GM13977 (cell line): ENCODE results near the gene SKOR1.

Source experiments
- DNase-seq: peaks from one replicate; pipeline ENCODE4 v3.0.0; 2012; ENCODE audit warnings: low spot score
- in situ Hi-C: fragments of 300-500 bp; cut with MboI; formaldehyde crosslinking; loops from one replicate; pipeline ENCODE4 v1.12.0; 2022; ENCODE audit warnings: low sequenced_read_pairs, low pct_unique_long_range_greater_than_20kb, mixed read lengths, inconsistent platforms; ENCODE audit not compliant: unreplicated experiment
- TF ChIP-seq, protein P1 (sequence below): IDR thresholded peaks from 2 replicates; pipeline ENCODE4 v1.5.1; 2012; ENCODE audit warnings: mild to moderate bottlenecking, control low read depth; ENCODE audit not compliant: insufficient read depth; ENCODE audit errors: extremely low read depth, missing control alignments

SKOR1 gene

DNA sequence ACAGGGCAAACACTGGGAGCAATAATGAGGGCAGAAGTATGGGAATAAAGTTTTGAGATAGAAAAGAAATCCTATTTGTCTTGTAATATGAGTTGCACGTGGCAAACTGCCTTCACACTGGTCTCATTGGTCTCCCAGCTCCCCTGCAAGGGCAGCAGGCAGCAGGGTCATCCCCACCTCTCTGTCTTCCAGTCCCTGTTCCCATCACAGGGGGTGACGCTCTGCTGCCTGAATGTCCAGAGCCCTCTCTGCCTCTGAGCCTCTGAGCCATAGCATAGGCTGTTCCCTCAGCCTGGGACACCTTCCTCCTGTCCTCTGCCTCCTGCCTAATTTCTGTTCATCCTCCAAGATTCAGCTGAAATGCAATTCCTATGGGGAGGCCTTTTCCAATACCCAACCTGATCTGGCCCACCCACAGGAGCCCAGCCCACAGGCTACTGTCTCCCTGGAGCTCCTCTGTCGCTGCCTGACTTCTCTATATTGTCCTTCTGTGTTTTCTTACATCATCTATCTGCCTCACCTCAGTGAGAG lies 12.1 kb upstream of the SKOR1 start:
- in situ Hi-C loops = no loop called here
- DNase-seq = no peak
- TF ChIP-seq, protein P1, sequence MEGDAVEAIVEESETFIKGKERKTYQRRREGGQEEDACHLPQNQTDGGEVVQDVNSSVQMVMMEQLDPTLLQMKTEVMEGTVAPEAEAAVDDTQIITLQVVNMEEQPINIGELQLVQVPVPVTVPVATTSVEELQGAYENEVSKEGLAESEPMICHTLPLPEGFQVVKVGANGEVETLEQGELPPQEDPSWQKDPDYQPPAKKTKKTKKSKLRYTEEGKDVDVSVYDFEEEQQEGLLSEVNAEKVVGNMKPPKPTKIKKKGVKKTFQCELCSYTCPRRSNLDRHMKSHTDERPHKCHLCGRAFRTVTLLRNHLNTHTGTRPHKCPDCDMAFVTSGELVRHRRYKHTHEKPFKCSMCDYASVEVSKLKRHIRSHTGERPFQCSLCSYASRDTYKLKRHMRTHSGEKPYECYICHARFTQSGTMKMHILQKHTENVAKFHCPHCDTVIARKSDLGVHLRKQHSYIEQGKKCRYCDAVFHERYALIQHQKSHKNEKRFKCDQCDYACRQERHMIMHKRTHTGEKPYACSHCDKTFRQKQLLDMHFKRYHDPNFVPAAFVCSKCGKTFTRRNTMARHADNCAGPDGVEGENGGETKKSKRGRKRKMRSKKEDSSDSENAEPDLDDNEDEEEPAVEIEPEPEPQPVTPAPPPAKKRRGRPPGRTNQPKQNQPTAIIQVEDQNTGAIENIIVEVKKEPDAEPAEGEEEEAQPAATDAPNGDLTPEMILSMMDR = no peak

DNA sequence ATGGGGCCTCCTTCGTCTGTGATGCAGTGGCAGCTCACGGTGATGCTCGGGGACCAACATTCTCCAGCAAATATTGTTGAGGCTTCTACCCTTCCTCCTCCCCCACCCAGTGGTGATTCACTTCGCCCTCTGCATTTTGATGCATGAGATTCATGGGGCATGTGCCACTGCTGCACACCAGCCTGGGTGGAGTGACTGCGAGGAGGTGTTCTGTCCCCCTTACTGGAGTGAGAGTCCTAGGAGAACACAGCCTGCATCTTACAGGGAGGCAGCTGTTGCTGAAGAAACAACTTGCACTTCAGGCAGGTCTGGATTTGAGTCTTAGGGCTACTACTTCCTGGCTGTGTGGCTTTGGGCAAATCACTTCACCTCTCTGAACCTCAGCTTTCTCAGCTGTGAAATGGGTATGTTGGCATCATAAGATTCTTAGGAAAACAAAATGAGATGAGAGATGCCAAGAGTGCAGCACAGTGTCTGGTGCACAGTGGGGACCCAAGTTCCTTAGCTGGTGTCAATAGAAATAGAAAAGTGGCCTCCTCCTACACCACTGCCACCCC lies 10.2 kb upstream of the SKOR1 start:
- in situ Hi-C loops = no loop called here
- no peak for DNase-seq
- TF ChIP-seq, protein P1 = no peak

DNA sequence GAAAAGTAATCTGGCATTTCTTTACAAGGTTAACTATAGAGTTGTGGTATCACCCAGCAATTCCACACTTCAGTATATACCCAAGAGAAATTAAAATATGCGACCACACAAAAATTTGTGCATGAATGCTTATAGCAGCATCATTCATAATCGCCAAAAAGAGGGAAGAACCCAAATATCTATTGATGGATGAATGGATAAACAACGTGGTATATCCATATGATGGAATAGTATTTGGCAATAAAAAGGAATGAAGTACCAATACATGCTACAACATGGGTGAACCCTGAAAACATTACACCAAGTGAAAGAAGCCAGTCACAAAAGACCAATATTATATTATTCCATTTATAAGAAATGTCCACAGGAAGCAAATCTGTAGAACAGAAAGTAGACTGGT lies 8.6 kb upstream of the SKOR1 start:
- in situ Hi-C loops = no loop called here
- TF ChIP-seq, protein P1 = no peak

DNA sequence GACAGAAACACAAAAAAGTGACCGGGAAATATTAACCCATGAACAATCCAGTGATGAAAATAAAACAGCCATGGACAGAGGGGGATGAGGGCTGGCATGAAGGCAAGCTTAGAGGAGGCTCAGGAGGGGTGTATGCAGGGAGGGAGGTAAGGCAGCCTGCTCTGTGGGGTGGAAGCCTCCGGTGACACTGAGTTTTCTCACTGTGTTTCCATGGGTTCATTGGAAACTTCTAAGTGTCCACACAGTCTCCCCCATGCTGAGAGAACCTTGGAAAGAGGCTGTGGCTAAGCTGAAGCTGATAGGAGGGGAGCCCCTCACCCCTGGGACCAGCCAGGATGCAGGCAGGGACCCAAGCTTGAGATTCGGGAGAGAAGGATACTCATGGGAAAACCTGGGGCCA lies 6.8 kb upstream of the SKOR1 start:
- DNase-seq = no peak
- in situ Hi-C loops = no loop called here
- TF ChIP-seq, protein P1 = no peak

More for the DNA sequence above, 8.6 kb upstream of the SKOR1 start:
- no peak for DNase-seq

DNA sequence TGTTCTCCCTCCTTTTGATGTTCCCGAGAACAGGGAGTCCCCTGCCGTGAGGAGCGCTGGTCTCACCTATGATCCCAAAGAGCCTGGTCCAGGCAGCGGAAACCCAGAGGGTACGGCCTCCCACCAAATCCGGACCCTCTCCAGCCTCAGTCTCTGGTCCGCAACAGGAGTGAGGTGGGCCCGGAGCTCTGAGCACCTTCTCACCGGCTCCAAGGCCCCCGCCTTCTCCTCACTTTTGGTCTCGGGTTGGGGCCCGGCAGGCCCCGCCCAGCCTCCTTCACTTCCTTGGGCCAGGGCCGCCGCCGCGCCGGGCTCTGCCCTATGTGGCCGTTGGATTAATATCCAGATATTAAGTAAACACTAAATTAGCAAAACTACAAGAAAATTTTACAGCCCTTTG lies 5.7 kb upstream of the SKOR1 start:
- TF ChIP-seq, protein P1 = no peak
- no peak for DNase-seq
- in situ Hi-C loops = no loop called here

DNA sequence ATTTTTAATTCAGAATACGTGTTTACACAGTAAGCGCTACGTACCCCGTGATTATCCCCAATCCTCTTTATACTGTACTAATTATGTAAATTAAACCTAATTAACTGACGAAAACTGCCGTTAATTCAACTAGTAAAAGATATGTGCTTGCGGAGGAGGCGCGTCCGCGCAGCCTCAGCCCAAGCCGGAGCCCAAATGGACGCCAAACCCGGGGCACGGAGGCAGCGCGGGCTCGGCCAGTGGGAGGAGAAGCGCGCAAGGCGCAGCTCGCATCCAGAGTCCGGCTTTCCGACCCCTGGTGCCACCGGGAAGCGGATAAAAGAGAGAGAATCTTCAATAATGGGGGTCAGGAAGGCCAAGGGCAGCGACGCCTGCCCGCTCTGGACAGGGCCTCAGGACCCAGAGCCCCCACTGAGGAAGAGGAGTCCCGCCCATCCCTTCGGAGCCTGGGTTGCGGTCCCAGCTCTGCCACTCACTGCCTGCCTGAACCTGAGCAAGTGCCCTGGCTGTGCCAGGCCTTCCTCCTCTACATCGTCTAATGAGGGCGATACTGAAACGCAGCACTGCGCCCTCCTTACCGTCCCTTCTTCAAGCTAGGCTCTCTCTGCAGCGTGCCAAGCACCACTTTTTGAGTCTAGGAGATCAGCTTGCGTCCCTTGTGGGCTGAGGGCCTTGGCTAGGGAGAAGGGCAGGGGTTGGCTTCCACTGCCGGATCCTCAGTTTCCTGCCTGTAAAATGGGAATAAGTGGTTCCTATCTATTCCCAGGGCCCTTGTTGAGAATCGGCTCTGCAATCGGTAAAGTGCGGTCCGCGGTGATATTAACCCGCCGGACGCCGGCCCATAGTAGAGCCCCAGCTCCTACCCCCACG lies 5.0 kb upstream of the SKOR1 start:
- TF ChIP-seq, protein P1 = no peak
- DNase-seq = peak; percentile 45
- in situ Hi-C loops = no loop called here
